Activated naive CD4-positive, alpha-beta T cell treated with anti-CD3 and anti-CD28 coated beads, Interleukin-2, amount 10 ng/mL, durations not matched to agents 7 days and 5 days (primary cell): Measurements from ENCODE around the gene APOA4.
A peak's percentile ranks its signal among the peaks of the same experiment; 100 is the strongest.

ENCODE experiments used
- CTCF ChIA-PET: fragments of 350-600 bp; sonication (Branson Sonifier 250); formaldehyde crosslinking; loops from one replicate; lab custom pipeline; 2021; ENCODE audit warnings: antibody characterized with exemption; lab: Charles Lee
- DNase-seq: peaks from one replicate; pipeline ENCODE4 v3.0.0-alpha.2; 2020
- H3K27ac Mint-ChIP-seq: one replicate; pipeline ENCODE4 v1.8.0; 2021; ENCODE audit warnings: mild to moderate bottlenecking, moderate library complexity, mixed read lengths
- H3K27me3 Mint-ChIP-seq: one replicate; pipeline ENCODE4 v1.8.0; 2021; ENCODE audit warnings: mild to moderate bottlenecking, mixed read lengths
- H3K36me3 Mint-ChIP-seq: one replicate; pipeline ENCODE4 v1.8.0; 2021; ENCODE audit warnings: mixed read lengths
- H3K4me1 Mint-ChIP-seq: one replicate; pipeline ENCODE4 v1.8.0; 2021; ENCODE audit warnings: mixed read lengths
- H3K4me3 Mint-ChIP-seq: one replicate; pipeline ENCODE4 v1.8.0; 2021; ENCODE audit warnings: mild to moderate bottlenecking, moderate library complexity, mixed read lengths
- H3K9me3 Mint-ChIP-seq: one replicate; pipeline ENCODE4 v1.8.0; 2021; ENCODE audit warnings: mixed read lengths

Gene APOA4

DNA sequence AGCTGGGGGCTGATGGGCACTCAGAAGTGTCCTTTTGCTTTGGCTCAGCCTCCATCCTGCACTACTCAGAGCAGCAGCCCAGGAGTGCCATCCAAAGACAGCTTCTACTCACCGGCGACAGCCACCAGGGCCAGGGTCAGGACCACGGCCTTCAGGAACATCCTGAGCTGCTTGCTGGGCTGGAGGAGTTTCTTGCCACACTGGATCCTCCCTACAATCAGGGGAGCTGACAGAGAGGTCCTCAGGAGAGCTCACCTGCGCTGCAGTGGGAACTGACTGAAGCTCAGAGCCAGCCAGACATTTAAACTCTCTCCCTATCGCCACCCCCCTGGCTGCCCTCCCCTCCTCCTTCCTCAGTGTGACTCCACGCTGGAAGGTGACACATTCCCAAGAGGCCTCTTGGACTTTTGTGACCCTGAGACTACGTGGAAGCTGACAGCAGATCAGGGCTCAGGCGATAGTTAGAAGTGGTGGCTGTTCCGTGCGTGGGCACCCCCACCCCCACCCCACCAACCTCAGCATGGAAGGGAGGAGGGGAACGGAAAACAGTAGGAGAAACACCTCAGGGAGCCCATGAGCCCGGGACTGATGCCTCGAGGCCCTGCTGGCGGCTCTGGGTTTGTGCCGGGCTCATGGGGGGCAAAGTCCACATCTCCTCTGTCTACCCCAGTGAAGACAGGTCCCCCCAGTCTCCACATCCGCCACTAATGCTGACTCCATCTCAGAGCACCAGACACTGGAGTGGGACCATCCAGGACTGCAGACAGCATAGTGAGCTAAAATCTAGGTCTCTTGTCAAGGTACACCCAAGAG, at the start of gene APOA4:
TSS of gene APOA4 (minus strand) at position 274 of the 813 bp plus-strand sequence. CDS start at position 161, 113 bp downstream.
- Mint-ChIP-seq H3K27ac (no peak within 1 kb of the TSS), H3K36me3 (no peaks in the 10 kb centered on the region), H3K4me1 (no peaks in the 10 kb centered on the region), H3K27me3 (no peaks in the 10 kb centered on the region), H3K9me3 (no peaks in the 10 kb centered on the region), H3K4me3 (no peak within 1 kb of the TSS)
- no peak for DNase-seq
- CTCF ChIA-PET: interaction anchor here (0.8 to 2.4 kb wide), 3 partner anchors 11 to 35 kb away, joined by 3 to 11 read pairs (median 3); partner anchors contain the start of gene ZPR1

DNA sequence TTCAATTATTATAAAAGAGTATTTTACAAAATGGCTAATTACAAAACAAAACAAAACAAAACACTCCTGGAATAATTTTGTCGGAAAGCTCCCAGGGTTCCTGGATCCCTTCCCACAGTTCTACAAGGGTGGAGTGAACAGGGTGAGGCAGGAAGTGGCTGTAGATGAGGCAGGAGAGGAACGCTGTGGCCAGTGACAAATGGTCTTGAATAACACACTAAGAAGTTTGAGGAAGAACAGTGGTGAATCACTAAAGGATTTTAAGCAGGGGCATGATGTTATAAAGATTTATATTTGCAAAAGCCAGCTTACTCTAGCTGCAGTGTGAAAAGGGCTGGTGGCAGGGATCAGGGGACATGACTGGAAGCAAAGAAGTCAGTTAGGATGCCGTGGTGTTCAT, 48.1 kb upstream of the APOA4 start:
- peak overlapping the region; percentile 3 for H3K27ac Mint-ChIP-seq

DNA sequence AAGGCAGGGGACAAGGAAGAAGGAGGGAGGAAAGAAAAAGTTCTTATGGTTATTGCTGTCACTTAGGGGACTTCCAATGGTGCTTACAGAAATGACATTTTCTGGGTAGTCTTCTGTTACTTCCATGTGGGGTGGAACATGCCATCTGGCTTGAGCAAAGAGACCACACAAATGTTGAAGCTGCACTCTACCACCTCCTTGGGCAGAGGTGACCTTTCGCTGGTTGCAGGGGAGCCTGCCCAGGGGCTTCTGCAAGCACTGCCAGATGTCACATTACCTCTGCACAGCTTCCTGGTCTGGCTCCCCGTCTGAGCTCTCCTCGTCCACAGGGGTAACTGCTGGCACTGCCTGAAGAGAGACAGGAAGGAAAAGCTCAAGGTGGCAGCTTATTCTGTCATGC, 47.0 kb upstream of the APOA4 start:
- Mint-ChIP-seq H3K4me1 (peaks cover 2% of the 10 kb centered on the region), H3K27ac (no peak overlapping the region), H3K27me3 (no peaks in the 10 kb centered on the region), H3K36me3 (peaks cover 68% of the 10 kb centered on the region), H3K9me3 (no peaks in the 10 kb centered on the region), H3K4me3 (no peak overlapping the region)
- CTCF ChIA-PET: interaction anchor here (1.9 kb wide), 1 partner anchor 10 kb away, joined by 8 read pairs; no protein-coding TSS in a partner anchor
- DNase-seq: no peak

More for the DNA sequence above, 48.1 kb upstream of the APOA4 start:
- H3K27me3 Mint-ChIP-seq: no peaks in the 10 kb centered on the region
- CTCF ChIA-PET: interaction anchor here (0.6 kb wide), 1 partner anchor 262 kb away, joined by 3 read pairs; no protein-coding TSS in a partner anchor
- peaks cover 2% of the 10 kb centered on the region for H3K4me1 Mint-ChIP-seq
- no peak overlapping the region for H3K4me3 Mint-ChIP-seq
- H3K36me3 Mint-ChIP-seq: peaks cover 67% of the 10 kb centered on the region
- DNase-seq: no peak
- H3K9me3 Mint-ChIP-seq: no peaks in the 10 kb centered on the region

DNA sequence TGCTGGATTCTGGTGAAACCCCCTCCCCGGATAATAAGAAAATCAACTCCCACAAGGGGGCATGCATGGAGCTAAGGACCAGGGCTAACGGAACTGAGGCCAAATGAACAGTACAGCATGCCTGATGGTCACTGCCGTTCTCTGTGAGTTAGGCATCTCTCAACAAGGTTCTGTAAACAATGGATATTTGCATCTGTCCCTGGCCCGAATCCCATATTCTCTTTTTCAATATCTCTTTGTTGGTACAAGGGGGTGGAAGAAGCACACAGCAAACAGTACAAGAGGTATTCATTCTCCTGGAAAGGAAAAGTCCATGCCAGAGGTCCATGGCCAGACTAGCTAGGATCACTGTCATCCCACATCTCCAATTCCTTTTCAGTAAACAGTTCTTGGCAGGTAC, 46.5 kb upstream of the APOA4 start:
- CTCF ChIA-PET: interaction anchor here (1.9 kb wide), 1 partner anchor 10 kb away, joined by 8 read pairs; no protein-coding TSS in a partner anchor
- H3K9me3 Mint-ChIP-seq: no peaks in the 10 kb centered on the region
- peaks cover 67% of the 10 kb centered on the region for H3K36me3 Mint-ChIP-seq
- H3K27me3 Mint-ChIP-seq: no peaks in the 10 kb centered on the region
- no peak for DNase-seq
- no peak overlapping the region for H3K4me3 Mint-ChIP-seq
- H3K27ac Mint-ChIP-seq: no peak overlapping the region
- H3K4me1 Mint-ChIP-seq: peaks cover 2% of the 10 kb centered on the region

DNA sequence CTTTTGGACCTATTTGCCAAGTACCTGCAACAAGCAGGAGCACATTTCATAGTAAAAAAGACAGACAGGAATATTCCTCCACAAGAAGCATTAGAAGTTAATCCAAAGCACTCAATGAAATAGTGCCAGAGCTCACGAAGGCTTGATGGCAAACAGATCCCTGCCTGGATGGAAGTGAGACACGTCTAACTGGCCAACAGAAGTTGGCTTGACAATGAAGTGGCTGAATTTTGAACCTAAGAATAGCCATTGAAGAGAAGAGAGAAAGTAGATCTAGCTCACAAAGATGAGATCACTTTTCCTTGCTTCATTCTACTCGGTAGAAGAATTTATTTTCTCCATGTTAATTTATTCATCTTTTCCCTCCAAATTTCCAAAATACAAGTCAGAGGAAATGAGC, 45.0 kb upstream of the APOA4 start:
- CTCF ChIA-PET: interaction anchor here (1.1 to 1.8 kb wide), 2 partner anchors 32 to 77 kb away, joined by 4 to 5 read pairs; partner anchors contain the start of gene APOA5
- H3K9me3 Mint-ChIP-seq: no peaks in the 10 kb centered on the region
- no peak overlapping the region for H3K27ac Mint-ChIP-seq
- no peak overlapping the region for H3K4me3 Mint-ChIP-seq
- no peak for DNase-seq
- H3K27me3 Mint-ChIP-seq: no peaks in the 10 kb centered on the region
- peaks cover 64% of the 10 kb centered on the region for H3K36me3 Mint-ChIP-seq
- peaks cover 2% of the 10 kb centered on the region for H3K4me1 Mint-ChIP-seq

DNA sequence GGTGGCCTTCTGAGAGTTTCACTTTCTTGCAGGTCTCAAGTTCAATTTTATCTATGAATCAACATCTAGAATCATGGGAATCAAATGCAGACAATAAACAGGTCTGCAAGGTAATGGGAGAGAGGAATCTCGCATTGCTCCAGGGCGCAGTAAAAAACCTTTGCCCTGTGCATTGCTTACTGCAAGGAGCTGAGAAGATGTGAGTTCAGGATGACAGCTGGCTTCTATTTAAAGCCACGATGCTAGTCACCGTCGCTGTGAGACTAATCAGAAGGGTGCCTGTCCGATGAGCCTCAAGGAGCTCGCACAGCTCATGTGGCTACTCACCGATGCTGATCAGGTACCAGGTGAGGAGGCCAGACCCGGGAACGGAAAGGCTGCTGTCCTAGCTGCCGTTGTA, 44.5 kb upstream of the APOA4 start:
- H3K9me3 Mint-ChIP-seq: no peaks in the 10 kb centered on the region
- H3K36me3 Mint-ChIP-seq: peaks cover 59% of the 10 kb centered on the region
- no peak for DNase-seq
- CTCF ChIA-PET: interaction anchor here (1.1 to 1.8 kb wide), 2 partner anchors 32 to 77 kb away, joined by 4 to 5 read pairs; partner anchors contain the start of gene APOA5
- no peak overlapping the region for H3K27ac Mint-ChIP-seq
- no peaks in the 10 kb centered on the region for H3K27me3 Mint-ChIP-seq
- H3K4me1 Mint-ChIP-seq: peaks cover 2% of the 10 kb centered on the region
- H3K4me3 Mint-ChIP-seq: no peak overlapping the region

DNA sequence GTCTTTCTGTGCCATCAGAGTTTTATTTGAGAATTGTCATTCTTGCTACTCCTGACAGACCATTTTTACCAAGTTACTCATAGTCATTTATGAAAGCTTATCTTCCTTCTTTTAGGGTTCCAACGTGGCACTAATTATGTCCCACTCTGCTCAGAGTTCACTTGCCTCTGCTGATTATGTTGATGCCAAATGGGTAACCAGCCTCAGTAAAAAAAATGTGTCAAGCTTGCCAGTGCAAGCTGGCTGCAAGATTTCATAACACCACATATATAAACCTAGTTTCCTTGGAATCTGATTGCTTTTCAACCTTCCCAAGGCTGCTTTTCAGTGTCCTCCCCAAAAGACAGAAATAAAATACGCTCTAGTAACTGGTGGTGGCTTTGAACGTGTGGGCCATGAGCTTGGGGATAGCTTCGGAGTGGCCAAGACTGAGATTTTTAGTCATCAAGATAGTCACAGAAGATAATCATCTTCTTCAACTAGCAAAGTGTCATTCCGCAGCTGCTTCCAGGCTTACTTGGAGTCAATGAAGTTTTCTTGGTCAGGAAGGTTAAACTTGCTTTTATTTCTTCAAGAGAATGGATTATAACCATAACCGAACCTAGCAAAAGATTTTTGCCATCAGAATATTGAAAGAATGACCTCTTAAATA, 43.8 kb upstream of the APOA4 start:
- H3K4me1 Mint-ChIP-seq: peaks cover 2% of the 10 kb centered on the region

DNA sequence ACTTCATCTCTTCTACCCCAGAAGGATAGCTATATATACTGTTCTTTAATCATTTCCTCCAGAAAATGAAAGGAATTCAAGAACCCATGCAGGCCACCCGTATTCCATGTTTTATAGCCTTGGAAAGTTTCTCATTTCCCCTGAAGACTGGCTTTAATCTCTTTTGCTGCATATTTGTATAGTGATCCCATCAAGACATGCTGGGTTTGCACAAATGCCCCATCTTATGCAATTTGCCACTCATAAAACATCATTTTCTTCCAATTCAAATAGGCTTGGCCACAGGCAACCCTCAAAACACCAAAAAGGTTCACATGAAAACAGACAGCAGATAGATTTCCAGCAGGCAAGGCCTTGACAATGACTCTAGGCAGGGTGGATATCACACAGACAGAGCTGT, 42.6 kb upstream of the APOA4 start:
- CTCF ChIA-PET: no interaction called here

More for the DNA sequence above, 43.8 kb upstream of the APOA4 start:
- Mint-ChIP-seq H3K4me3 (no peak overlapping the region), H3K27ac (no peak overlapping the region), H3K27me3 (no peaks in the 10 kb centered on the region), H3K36me3 (peaks cover 60% of the 10 kb centered on the region), H3K9me3 (no peaks in the 10 kb centered on the region)
- DNase-seq: no peak
- CTCF ChIA-PET: interaction anchor here (1.1 to 1.8 kb wide), 2 partner anchors 31 to 76 kb away, joined by 4 to 5 read pairs; partner anchors contain the start of gene APOA5

DNA sequence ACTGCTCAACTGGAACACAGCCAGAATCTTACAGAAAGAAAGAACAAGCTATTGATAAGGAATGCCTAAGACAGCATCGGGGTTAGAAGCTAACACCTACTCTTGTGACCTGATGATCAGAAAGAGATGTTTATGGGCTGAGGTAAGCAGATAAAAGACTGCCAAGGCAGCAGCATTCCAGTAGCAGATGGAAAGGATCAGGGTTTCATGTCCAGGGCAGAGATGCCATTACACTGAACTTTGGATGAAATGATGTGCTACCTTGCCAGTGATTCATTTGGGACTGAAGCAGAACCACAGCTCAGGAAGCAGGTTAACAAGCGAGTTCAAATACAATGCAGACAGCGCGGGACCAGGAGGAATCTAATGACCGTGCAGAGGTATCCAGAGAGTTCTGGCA, 41.4 kb upstream of the APOA4 start:
- H3K27me3 Mint-ChIP-seq: no peaks in the 10 kb centered on the region
- peaks cover 4% of the 10 kb centered on the region for H3K4me1 Mint-ChIP-seq
- peaks cover 57% of the 10 kb centered on the region for H3K36me3 Mint-ChIP-seq
- CTCF ChIA-PET: interaction anchor here (0.7 kb wide), 1 partner anchor 10 kb away, joined by 3 read pairs; no protein-coding TSS in a partner anchor
- H3K4me3 Mint-ChIP-seq: no peak overlapping the region
- H3K9me3 Mint-ChIP-seq: no peaks in the 10 kb centered on the region
- H3K27ac Mint-ChIP-seq: no peak overlapping the region
- DNase-seq: no peak

More for the DNA sequence above, 42.6 kb upstream of the APOA4 start:
- Mint-ChIP-seq H3K4me3 (no peak overlapping the region), H3K9me3 (no peaks in the 10 kb centered on the region), H3K4me1 (peaks cover 4% of the 10 kb centered on the region), H3K27me3 (no peaks in the 10 kb centered on the region), H3K27ac (peak overlapping the region; percentile 25), H3K36me3 (peaks cover 63% of the 10 kb centered on the region)
- no peak for DNase-seq

DNA sequence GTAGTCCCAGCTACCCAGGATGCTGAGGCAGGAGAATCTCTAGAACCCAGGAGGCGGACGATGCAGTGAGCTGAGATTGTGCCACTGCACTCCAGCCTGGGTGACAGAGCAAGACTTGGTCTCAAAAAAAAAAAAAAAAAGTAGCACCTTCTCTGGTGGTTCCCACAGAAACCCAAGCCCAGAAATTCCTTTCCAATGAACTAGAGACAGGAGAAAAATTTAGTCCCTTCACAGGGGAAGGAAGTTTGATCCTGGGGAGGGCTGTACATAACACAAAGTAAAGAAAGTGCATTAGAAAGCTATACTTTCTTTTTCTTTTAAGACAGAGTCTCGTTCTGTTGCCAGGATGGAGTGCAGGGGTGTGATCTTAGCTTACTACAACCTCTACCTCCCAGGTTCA, 39.8 kb upstream of the APOA4 start:
- DNase-seq: no peak
- Mint-ChIP-seq H3K9me3 (no peaks in the 10 kb centered on the region), H3K4me3 (no peak overlapping the region), H3K27ac (no peak overlapping the region), H3K4me1 (peaks cover 4% of the 10 kb centered on the region), H3K27me3 (no peaks in the 10 kb centered on the region), H3K36me3 (peaks cover 66% of the 10 kb centered on the region)
- CTCF ChIA-PET: no interaction called here

DNA sequence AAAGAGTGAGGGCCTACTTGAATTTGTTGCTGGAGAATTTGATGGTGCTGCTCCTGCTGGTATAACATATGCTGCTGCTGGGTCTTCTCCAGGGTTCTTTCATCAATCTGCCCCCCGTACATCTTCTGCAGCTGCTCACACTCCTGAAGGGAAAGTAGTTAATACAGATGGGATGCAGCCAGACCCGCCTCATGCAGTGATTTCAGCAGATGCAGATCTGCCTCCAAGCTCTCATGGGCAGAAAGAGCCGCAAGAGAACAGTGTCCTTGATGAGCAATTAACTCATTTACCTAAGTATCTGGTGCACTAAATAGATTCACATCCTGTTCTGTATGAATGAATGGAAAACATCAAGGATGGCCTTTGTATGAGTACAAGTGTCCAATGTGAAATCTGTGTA, 39.1 kb upstream of the APOA4 start:
- H3K36me3 Mint-ChIP-seq: peaks cover 68% of the 10 kb centered on the region

DNA sequence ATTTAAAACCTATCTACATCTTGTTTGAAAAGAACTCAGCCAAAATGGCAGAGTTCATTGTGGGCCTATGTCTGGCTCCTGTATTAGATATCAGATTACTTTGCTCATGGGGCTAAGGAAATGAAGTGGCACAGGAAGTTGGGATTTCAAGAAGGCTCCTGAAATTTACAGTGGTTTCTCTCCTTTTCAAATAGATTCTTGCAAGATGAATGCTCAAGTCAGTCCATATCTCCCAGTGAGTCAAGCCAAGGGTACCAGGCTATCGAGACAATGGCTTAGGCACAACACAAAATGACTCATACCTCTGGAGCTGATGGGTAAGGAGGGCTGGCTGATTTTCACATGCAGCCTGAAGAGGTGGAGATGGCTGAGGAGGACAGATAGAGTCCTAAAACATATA, 38.4 kb upstream of the APOA4 start:
- H3K27me3 Mint-ChIP-seq: no peaks in the 10 kb centered on the region
- no peaks in the 10 kb centered on the region for H3K9me3 Mint-ChIP-seq
- CTCF ChIA-PET: interaction anchor here (0.8 to 1.0 kb wide), 2 partner anchors 22 to 25 kb away, joined by 3 to 6 read pairs; no protein-coding TSS in a partner anchor
- peaks cover 69% of the 10 kb centered on the region for H3K36me3 Mint-ChIP-seq
- no peak for DNase-seq
- H3K4me3 Mint-ChIP-seq: no peak overlapping the region
- peaks cover 9% of the 10 kb centered on the region for H3K4me1 Mint-ChIP-seq
- H3K27ac Mint-ChIP-seq: peak overlapping the region; percentile 22

More for the DNA sequence above, 39.1 kb upstream of the APOA4 start:
- Mint-ChIP-seq H3K9me3 (no peaks in the 10 kb centered on the region), H3K4me3 (no peak overlapping the region), H3K27me3 (no peaks in the 10 kb centered on the region), H3K4me1 (peaks cover 4% of the 10 kb centered on the region), H3K27ac (no peak overlapping the region)
- DNase-seq: no peak
- CTCF ChIA-PET: interaction anchor here (1.0 kb wide), 1 partner anchor 26 kb away, joined by 3 read pairs; no protein-coding TSS in a partner anchor

DNA sequence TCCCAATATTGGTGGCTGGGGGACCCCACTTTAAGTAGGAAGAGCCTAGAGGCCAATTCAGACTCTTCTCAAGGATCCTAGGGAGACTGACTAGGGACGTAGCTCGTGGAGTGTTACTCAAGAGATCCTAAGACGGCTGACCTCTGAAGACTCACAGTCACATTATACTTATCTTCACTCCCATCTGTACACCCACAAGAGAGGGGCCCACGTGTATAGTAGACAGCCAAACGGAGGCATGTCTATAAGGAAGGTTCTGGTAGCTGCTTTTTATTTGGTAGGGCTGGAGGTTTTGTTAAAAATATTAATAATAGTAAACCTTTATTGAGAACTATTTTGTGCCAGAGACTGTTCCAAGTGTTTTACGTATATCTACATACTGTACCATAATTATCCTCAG, 37.2 kb upstream of the APOA4 start:
- no peaks in the 10 kb centered on the region for H3K9me3 Mint-ChIP-seq
- CTCF ChIA-PET: no interaction called here
- H3K27ac Mint-ChIP-seq: no peak overlapping the region
- no peaks in the 10 kb centered on the region for H3K27me3 Mint-ChIP-seq
- peaks cover 72% of the 10 kb centered on the region for H3K36me3 Mint-ChIP-seq
- peaks cover 22% of the 10 kb centered on the region for H3K4me1 Mint-ChIP-seq
- no peak for DNase-seq
- H3K4me3 Mint-ChIP-seq: no peak overlapping the region

DNA sequence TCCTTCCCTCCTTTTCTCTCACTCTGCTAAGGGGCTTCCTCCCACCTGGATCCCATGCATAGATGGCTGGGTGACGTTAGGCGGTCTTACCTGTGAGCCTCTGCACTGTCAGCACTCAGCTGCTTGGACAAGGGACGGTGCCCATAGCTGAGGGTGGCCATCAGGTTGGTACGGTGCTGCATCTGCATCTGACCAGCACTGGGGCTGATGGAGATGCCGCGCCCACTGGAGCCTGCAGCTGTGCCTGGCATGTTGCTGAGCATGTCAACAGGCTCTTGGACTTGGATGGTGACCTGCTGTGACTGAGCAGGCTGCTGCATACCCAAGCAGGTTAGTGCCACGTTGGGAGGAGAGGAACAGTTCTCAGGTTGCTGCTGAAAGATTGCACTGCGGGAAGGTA, 36.1 kb upstream of the APOA4 start:
- DNase-seq: no peak
- no peak overlapping the region for H3K4me3 Mint-ChIP-seq
- peaks cover 71% of the 10 kb centered on the region for H3K36me3 Mint-ChIP-seq
- no peak overlapping the region for H3K27ac Mint-ChIP-seq
- H3K4me1 Mint-ChIP-seq: peaks cover 30% of the 10 kb centered on the region
- no peaks in the 10 kb centered on the region for H3K9me3 Mint-ChIP-seq
- CTCF ChIA-PET: interaction anchor here (1.2 kb wide), 1 partner anchor 368 kb away, joined by 4 read pairs; no protein-coding TSS in a partner anchor
- no peaks in the 10 kb centered on the region for H3K27me3 Mint-ChIP-seq
